HG02885 (cell line): ENCODE data around the gene ARAP3.

Experiments used
- ATAC-seq: cut with Tn5 transposase; IDR thresholded peaks from one replicate; pipeline ENCODE4 v1.9.1; 2021; ENCODE audit warnings: mild to moderate bottlenecking; ENCODE audit not compliant: unreplicated experiment, poor library complexity

Gene ARAP3

DNA sequence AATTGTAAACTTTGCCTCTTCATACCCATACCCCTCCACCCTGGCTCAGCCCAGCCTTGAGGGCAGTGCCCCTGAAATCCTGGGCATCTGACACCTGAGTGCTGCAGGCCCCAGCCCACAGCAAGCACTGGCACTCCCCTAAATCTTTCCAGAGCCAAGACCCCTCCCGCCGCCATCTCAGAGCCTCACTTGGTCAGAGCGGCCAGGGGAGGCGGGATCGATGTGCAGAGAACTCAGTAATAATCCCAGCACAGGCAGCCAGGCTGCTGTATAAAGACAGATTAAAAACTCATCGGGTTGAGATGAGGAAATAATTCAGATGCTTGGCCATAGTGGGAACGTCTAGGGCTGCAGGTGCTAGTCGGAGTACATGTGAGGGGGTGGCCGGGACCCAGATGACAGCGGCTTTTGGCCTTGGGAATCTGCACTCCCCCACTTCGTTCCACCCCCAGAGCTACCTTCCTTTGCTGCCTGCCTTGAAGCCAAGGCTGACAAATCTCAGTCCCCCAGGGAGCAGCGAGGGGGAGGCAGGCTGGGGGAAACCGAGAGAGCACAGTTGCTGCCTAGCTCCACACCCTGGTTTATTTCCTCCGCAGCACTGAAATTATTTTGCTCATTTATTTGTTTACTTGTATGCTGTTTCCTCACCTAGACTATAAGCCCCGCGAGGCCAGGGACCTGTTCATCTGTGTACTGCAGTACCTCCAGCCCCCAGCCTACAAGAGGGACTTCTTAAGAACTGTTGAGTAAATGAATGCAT is 19.5 kb upstream of the ARAP3 start:
- ATAC-seq = peak; percentile 81

DNA sequence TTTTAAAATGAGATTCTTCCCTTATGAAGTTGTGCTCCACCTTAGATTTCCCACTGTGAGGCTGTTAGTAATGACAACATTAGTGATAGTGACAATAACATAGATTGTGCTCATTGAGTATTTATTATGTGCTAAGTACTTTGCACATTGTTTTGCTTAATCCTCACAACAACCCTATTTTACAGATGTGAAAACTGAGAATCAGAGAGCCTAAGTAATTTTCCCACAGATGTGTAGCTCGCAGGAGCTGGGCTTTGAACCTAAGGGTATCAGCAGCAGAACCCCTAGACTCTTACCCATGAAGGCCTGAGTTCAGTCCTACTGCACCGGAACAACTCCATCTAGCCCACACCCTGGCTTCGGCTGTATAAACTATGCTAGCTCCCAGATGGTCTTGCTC is 15.6 kb upstream of the ARAP3 start:
- no peak for ATAC-seq

DNA sequence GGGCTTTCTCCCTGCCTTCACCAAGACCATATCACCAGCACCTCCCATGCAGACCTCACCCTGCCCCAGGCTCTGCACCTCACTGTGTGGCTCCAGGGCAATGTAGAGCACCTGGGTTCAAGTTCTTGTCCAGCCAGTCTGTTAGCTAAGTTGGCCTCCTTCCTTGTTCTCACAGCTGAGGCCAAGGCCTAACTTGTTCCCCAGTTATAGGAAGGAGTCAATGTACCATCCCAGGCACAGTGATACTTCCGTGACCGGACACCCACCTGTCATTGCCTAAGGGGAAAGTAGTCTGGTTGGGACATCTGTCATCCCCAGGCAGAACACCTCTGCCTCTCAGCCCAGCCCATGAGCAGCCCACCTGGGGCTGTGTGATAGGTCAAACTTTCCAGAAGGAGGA is 14.4 kb upstream of the ARAP3 start:
- no peak for ATAC-seq

DNA sequence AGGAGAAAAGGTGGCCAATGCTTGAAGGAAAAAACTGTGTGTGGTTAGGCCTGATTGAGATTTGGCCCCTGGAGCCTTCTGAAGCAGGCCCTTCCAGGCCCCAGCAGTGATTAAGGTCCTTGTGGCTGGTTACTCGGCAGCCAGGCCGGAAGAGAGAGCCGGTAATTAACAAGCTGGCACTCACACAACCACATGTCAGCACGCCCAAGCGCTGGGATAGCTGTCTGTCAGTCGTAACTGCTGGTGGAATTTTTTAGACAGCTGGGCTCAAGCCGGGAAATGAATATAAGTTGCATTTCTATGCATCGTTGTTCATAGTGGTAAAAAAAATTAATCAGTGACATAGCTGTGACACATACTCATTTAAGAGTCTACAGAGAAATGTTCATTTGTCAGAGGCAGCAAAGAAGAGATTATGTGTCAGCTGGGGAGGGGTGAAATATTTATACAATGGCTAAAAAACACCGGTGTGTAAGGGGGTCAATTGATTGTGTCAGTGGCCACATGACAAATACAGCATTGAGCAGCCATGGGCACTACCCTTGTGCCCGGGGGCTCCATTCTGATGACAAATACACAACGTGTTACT is 13.7 kb upstream of the ARAP3 start:
- no peak for ATAC-seq

DNA sequence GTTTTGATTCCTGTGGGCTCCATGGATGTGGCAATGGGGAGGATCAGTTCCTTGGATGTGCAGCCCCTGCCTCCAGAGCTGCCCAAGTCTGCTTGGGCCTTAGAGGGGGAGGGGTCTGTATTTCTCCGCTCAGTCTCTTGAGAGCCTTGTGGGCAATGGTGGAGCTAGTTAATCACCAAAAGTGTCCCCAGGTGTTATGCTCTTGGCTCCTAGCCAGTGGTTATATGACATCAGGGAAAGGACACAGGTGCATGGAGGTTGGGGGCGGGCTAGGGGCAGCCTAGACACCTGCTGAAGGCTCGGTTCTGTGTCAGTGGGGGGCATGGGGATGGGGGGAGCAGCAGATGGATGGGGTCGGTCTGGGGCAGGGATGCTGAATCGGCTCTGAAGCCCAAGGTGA is 12.4 kb upstream of the ARAP3 start:
- no peak for ATAC-seq

DNA sequence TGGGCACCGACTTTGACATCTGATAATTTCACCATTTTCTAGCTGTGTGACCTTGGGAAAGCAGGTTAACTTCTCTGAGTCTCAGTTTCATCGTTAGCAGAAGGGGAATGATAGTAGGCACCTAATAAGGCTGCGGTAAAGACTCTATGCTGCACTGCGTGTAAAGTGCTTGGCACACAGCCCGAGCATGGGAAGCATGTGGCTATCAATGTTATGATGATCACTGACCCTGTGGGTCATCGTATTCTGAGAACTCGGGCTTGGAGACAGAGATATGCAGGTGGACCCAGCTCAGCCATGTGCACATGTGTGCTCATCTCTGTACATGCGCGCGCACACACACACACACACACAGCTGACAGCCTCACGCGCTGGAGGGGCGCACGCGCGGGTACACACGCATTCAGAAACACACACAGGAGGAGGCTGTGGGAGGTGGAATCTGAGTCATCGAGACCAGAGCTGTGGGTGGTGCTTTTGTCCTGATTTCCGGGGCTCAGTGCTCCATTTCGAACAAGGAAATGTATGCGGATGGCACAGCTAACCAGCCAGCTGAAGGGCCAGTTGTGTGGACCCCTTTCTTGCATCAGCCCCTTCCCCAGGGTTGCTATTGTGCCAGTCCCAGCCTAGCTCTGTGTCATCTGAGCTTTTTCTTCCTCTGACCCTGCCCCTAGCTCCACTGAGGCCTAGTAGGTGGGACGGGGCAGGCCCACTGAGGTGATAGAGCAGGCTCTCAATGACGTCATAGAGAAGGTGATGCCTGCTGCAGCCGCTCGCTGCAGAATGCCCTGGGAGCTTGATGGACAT is 11.1 kb upstream of the ARAP3 start:
- ATAC-seq = no peak

DNA sequence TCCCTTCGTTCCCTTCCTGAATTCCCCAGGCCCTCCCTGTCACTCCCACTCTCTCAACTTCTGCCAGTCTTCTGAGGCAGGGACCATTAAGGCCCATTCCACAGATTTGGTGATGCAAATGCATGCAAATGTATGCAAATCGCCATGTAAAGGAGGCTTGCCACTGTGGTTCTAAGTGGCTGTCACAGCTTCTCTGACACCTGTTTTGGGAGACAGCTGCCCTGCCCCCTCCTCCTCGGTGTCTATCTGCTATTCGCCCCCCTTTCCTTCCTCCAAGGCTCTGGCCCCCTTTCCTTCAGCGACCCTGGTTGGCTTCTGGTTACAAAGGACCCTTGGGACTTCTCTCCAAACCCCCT is 10.5 kb upstream of the ARAP3 start:
- ATAC-seq = no peak

DNA sequence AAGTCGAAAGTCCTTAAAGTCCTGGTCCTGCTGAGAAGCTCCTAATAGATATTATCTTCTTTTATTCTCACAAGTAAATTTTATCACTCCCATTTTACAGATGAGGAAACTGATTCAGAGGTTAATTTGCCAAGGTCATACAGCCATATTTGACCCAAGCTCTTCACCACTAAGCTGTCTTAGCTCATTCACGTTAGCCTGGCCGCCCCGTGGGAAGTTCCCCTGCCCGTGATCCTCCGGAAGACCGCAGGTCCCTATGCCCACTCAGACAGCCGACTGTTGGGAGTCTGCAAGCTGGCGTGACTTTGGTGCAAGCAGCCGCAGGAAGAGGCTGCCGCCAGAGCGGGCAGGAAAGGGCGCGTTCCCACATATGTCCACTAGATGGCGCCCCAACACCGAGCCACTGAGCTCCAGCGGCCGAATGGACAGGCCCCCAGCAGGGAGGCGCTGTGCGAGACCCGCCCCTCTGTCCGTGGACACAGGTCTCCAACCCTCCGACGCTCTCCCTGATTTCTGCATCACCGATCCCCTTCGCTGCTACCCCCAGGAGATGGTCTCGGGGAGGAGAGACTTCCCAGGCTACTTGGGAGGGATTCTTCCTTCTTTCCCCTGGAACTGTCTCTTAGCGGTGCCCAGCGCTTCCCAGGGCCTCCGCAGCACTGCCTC is 10.0 kb upstream of the ARAP3 start:
- peak; percentile 90 for ATAC-seq

DNA sequence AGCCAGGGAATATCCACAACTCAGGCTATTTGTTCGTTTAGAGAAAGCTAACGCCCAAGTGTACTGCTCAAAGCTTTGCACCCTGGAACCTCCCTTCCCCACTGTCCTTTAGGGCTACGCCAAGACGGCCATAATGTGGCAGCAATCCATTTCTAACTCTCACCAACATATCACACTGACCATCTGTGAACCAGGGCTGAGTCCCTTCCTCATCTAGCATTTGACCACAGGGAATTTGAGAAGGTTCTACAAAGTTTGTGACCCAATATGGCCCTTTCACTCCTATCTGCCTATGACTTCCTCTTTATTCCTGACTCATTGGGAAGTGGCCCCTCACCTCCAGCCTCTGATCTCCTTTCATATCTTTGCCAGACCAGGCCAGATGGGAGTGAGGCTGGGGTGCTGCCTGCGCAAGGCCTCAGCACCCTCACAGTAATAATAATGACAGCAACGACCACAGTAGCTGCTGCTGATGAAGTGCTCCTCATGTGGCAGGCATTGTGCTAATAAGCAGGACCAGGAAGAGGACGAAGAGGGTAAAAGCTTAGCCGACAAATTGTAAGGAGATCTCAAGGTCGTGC is 9.3 kb upstream of the ARAP3 start:
- ATAC-seq = no peak

DNA sequence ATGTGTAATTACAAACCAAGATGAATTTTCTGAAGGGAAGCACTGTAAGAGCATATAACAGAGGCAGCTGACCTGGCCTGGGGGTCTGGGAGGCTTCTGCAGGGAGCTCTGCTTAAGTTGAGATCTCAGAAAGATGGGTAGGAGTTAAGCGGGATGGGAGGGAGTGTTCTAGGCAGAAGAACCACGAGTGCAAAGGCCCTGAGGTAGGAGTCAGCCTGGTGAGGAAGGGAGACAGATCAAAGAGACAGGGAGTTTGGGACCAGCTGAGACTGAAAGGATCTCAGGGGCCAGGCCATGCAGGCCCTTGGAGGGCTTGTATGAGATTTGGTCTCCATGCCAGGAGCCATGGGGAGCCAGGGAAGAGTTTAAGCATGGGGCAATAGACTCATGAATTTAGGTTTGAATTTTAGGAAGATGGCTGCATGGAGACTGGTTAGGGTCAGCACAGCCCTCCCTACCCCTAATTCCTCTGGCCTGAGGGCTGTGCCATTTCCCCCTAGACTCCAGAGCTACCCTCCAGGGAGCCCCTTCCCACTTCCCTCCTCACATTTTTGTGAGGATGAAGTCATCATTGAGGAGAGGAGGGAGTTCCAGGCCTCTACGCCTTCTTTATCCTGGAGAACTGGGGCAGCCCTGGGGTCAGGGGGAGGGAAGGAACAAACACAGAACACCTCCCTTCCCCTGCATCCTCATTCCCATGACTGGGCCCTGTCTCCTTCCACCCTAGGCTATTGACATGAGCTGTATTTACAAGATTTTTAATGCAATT is 4.8 kb upstream of the ARAP3 start:
- ATAC-seq = no peak

DNA sequence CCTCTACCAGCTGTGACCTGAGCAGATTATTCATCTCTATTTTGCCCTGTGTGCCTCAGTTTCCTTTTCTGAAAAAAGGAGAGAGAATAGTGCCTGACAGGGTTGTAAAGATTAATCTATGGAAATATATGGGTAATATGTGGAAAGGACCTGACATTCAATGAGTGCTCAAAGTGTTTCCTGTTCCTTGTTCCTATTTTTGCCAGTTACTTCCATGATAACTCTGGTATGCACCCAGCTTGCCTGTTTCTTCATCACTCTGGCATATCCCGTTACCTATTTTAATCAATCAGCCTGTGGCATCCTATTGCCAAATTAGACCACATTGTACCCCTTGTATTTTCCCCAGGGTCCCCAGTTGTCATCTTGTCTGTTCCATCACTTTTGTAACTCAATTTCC is 3.6 kb upstream of the ARAP3 start:
- no peak for ATAC-seq

DNA sequence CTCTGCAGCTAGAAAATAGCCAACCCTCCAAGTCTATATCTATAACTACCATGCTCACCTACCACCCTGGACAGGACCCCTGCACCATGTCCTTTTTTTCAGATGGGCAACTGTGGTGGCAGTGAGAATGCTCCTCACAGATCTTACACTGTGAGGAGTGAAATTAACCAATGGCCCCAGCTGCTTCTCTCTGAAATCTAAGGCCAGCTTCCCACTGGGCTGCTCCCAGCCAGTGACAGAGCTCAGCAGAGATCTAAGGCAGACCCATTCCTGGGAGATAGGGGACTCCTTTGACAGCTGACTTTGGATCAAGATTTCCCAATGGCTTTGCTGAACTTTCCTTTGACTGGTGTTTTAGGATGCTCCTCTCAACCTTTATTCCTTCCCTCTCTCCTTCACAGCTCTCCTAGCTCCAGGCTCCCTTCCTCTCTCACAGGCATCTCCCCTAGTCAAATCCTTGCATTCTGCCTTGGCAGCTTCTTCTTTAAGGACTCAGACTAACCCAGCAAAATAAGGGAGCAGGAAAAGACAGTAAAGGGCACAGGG is 1.6 kb upstream of the ARAP3 start:
- no peak for ATAC-seq

DNA sequence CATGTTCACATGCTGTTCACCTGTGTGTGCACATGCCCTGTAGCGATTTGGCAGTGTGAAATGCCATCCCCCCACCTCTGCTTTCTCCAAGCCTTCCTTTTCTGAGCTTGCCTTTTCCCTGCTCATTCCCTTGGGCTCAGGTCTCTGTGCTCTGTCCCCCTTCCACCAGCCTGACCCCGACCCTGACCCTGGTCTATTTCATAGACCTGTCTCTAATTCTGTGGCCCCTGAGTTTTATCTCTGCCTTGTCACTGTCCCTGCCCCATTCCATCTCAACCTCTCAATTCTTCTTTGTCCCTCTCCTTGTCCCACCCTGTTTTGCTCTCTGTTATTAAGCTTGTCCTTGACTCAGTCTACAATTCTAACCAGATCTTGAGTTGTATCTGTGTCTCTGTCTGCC is 735 bp downstream of the ARAP3 start:
- no peak for ATAC-seq

DNA sequence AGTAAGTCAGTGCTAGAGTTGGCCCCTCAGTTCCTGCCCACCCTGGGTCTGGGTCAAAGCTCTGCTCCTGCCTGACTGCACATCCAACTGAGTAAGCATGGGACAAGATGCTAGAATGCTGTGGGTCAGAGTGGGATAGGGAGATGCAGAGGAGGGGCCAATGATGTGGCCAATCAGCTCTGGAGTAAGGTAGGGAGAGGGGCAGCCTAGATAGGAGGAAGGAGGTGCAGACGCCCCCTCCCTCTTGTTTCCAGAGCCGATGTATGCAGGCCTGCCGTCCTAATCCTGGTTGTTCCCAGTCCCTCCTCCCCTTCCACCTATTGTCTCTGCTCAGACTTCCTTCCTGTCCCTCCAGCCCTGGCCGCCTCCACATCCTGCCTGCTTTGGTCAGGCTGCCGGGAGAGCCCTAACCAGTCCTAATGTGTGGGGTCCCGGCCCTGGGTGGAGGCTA is 1.3 kb downstream of the ARAP3 start:
- no peak for ATAC-seq

DNA sequence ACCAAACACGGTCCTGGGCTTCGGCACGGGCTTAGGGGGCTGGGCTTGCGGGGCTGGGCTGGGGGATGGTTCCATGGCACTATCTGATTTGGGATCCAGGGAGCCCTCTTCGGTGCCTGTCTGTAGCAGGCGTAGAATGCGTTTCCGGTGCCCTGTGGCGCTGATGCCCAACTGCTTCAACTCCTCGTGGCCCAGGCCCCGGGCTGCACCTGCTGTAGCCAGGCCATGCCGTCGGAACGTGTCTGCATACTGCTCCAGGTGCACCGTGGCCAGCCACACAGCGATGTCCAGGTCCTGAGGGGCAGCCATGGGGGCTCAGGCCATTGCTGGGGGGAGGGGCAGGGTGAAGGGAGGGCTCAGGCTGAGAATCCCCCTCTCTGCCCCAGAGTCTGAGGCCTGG is 1.9 kb downstream of the ARAP3 start:
- ATAC-seq = no peak

DNA sequence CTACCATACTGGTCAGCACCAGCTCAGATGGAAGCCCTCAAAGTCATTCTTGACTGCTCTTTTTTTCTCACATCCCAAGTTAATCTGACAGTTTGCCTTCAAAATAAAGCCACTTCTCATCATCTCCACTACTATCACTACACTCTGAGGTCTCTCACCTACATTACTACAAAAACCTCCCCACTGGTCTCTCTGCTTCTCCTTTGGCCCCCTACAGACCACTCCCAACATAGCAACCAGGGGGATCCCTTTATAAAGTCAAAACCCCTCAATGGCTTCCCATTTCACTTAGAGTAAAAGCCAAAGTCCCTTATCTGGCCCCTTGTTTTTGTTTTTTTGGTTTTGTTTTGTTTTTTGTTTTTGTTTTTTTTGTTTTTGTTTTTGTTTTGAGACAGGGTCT is 4.6 kb downstream of the ARAP3 start:
- ATAC-seq = no peak

DNA sequence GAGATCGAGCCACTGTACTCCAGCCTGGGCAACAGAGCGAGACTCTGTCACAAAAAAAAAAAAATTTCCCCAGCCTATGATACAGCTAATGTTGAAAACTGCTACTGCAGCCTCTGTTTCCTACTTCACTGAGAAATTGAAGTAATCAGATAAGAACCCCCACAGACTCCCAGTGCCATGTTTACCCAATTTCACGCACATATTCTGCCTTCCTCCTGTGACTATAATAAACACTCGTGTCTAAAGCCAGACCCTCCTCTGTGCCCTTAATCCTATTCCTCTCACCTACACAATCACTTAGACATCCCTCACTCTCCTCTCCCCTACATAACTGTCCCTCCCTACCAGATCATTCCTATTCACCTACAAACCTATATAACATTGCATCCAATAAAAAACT is 6.4 kb downstream of the ARAP3 start:
- ATAC-seq = no peak

DNA sequence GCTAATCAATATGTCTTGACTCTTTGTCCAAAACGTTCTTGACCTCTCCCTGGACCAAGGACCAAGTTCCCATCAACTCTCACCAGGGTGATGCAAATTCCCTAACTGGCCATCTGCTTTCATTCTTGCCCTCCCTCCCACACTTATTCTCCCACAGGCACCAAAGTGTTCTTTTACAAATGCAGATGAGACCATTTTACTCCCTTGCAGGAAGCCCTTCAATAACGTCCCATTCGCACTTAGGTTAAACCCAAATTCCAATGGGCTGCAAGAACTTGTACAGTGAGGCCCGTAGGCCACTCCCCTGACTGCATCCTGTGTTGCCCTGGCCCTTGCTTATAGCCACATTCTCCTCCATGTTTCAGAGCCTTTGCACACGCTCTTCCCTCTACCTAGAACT is 7.3 kb downstream of the ARAP3 start:
- no peak for ATAC-seq
